Left lung (tissue), 10 donors: ENCODE results near the gene CBLN3. TPM values are rescaled to one million over a fixed set of nuclear protein-coding genes. Genes with fewer than 3 reads are reported as not detected.

Experiments used
- ATAC-seq: fragments of 200-7000 bp; cut with Tn5 transposase; one replicate; pipeline ENCODE4 v1.9.1; 2020; ENCODE audit warnings: moderate library complexity
- DNase-seq, 4 donors: peaks; one replicate each; pipeline ENCODE4 v3.0.0-alpha.2; 2013 to 2020
- H3K27ac ChIP-seq, 2 donors: fragments of 200-600 bp; sonication (generic) in 1 of 2; one replicate each; pipeline versions ENCODE4 v1.5.0 to v1.8.0; 2020 to 2021
- H3K27me3 ChIP-seq, 2 donors: fragments of 200-600 bp; sonication (generic) in 1 of 2; one replicate each; pipeline versions ENCODE4 v1.5.0 to v1.8.0; 2020 to 2021
- H3K36me3 ChIP-seq, 2 donors: fragments of 200-600 bp; sonication (generic) in 1 of 2; one replicate each; pipeline versions ENCODE4 v1.5.0 to v1.8.0; 2020 to 2021
- H3K4me1 ChIP-seq, 2 donors: fragments of 200-600 bp; one replicate each; pipeline ENCODE4 v1.8.0; 2021
- H3K4me3 ChIP-seq, 2 donors: fragments of 200-600 bp; sonication (generic) in 1 of 2; one replicate each; pipeline versions ENCODE4 v1.5.0 to v1.8.0; 2020 to 2021; ENCODE audit warnings: mild to moderate bottlenecking in 1 of 2
- H3K9me3 ChIP-seq, 2 donors: fragments of 200-600 bp; sonication (generic) in 1 of 2; one replicate each; pipeline versions ENCODE4 v1.5.0 to v1.8.0; 2020 to 2021
- CTCF ChIP-seq, 2 donors: fragments of 200-600 bp; sonication (generic) in 1 of 2; IDR thresholded peaks; one replicate each; pipeline versions ENCODE4 v1.5.0 to v1.8.0; 2021; ENCODE audit warnings: antibody characterized with exemption in 2 of 2
- intact Hi-C, 2 donors: fragments of 100-400 bp; cut with DNase I; formaldehyde crosslinking; loops; one replicate each; pipeline versions ENCODE4 v1.11.2 to v1.14.2; 2022
- polyA plus RNA-seq, 6 donors: library from polyadenylated mRNA; unstranded; fragments of 120-200 nt; gene quantifications; one replicate each; pipeline ENCODE4 v1.2.1, GENCODE V29; 2013; ENCODE audit not compliant: insufficient read length in 6 of 6
- total RNA-seq, 2 donors: library from RNA; stranded (reverse); fragmentation: NEBNext Ultra II Directional; extraction: Animal tissue kit (Norgen Biotek cat#: 25700); gene quantifications; one replicate each; pipeline ENCODE4 v1.2.1, GENCODE V29; 2021
- donor health status: DM: no; HTN: yes; CAD: no.
- donor health status: DM: no; HTN: no; CAD: no.

CBLN3 gene
- total and polyA plus RNA-seq, 8 donors = 2.2 to 6.4 (median 3.8) TPM

GRCh38 chr14:24465368-24465767 is 35.9 kb upstream of the CBLN3 start:
- Histone ChIP-seq H3K36me3 (no peaks in the 10 kb centered on the region), H3K4me3 (no peak overlapping the region), H3K27me3 (no peaks in the 10 kb centered on the region), H3K4me1 (no peaks in the 10 kb centered on the region), H3K9me3 (no peaks in the 10 kb centered on the region), H3K27ac (no peak overlapping the region)
- no peak for TF ChIP-seq CTCF (IDR thresholded peaks at IDR 0.05)
- DNase-seq (no peak), ATAC-seq (no peak)
- intact Hi-C loops = no loop called here

GRCh38 chr14:24463884-24464785 is 34.7 kb upstream of the CBLN3 start:
- H3K27me3 ChIP-seq = no peaks in the 10 kb centered on the region
- ATAC-seq (no peak), DNase-seq (no peak)
- no peak overlapping the region for H3K4me3 ChIP-seq
- no peak overlapping the region for H3K27ac ChIP-seq
- no peaks in the 10 kb centered on the region for H3K36me3 ChIP-seq
- H3K9me3 ChIP-seq = no peaks in the 10 kb centered on the region
- intact Hi-C loops = no loop called here
- H3K4me1 ChIP-seq = no peaks in the 10 kb centered on the region
- no peak for TF ChIP-seq CTCF (IDR thresholded peaks at IDR 0.05)

GRCh38 chr14:24463017-24463883 is 33.8 kb upstream of the CBLN3 start:
- intact Hi-C loops = no loop called here
- H3K9me3 ChIP-seq = no peaks in the 10 kb centered on the region
- no peak for TF ChIP-seq CTCF (IDR thresholded peaks at IDR 0.05)

GRCh38 chr14:24461336-24461735 is 31.9 kb upstream of the CBLN3 start:
- no peak for DNase-seq
- no peaks in the 10 kb centered on the region for H3K36me3 ChIP-seq
- H3K4me1 ChIP-seq = no peaks in the 10 kb centered on the region
- no peak for ATAC-seq
- no peak for TF ChIP-seq CTCF (IDR thresholded peaks at IDR 0.05)
- H3K27me3 ChIP-seq = no peaks in the 10 kb centered on the region
- H3K4me3 ChIP-seq = no peak overlapping the region
- H3K9me3 ChIP-seq = no peaks in the 10 kb centered on the region
- intact Hi-C loops = no loop called here
- no peak overlapping the region for H3K27ac ChIP-seq

More at GRCh38 chr14:24463017-24463883, 33.8 kb upstream of the CBLN3 start:
- no peak for DNase-seq
- H3K27me3 ChIP-seq = no peaks in the 10 kb centered on the region
- H3K4me3 ChIP-seq = no peak overlapping the region
- H3K36me3 ChIP-seq = no peaks in the 10 kb centered on the region
- no peaks in the 10 kb centered on the region for H3K4me1 ChIP-seq
- H3K27ac ChIP-seq = no peak overlapping the region
- no peak for ATAC-seq

- H3K9me3 ChIP-seq = no peaks in the 10 kb centered on the region
- no peaks in the 10 kb centered on the region for H3K27me3 ChIP-seq
- H3K36me3 ChIP-seq = no peaks in the 10 kb centered on the region
- H3K4me3 ChIP-seq = no peak overlapping the region
- intact Hi-C loops = no loop called here
- DNase-seq = no peak
- no peak for TF ChIP-seq CTCF (IDR thresholded peaks at IDR 0.05)
- no peak for ATAC-seq
- no peak overlapping the region for H3K27ac ChIP-seq
- no peaks in the 10 kb centered on the region for H3K4me1 ChIP-seq
Measured at GRCh38 chr14:24459331-24459730, 29.9 kb upstream of the CBLN3 start.
